GM06990 (cell line): ENCODE measurements around the gene AK1.
"Not testable (repeated sequence)": the region's sequence is repeated elsewhere in the genome, so short reads cannot be mapped to it uniquely, and the experiment has no call there.

Source experiments
- DNase-seq: peaks from one replicate; pipeline ENCODE4 v3.0.0-alpha.2; 2011; ENCODE audit not compliant: insufficient read length; ENCODE audit errors: extremely low read depth
- H3K27me3 ChIP-seq: replicated peaks from 2 replicates; pipeline ENCODE4 v1.6.0; 2011; ENCODE audit warnings: low read length; ENCODE audit not compliant: control insufficient read depth, insufficient read depth
- H3K36me3 ChIP-seq: 2 replicates; pipeline ENCODE4 v1.5.1; 2011; ENCODE audit warnings: low read length; ENCODE audit not compliant: control insufficient read depth, insufficient read depth
- H3K4me3 ChIP-seq: replicated peaks from 2 replicates; pipeline ENCODE4 v1.5.1; 2011; ENCODE audit warnings: low read depth, mild to moderate bottlenecking, control low read depth, low read length
- TF ChIP-seq, protein P1 (sequence below): IDR thresholded peaks from 2 replicates; pipeline ENCODE4 v1.5.1; 2011; ENCODE audit warnings: low read length, control low read depth, mild to moderate bottlenecking, inconsistent platforms; ENCODE audit not compliant: insufficient read depth, poor library complexity, severe bottlenecking

Gene AK1

DNA sequence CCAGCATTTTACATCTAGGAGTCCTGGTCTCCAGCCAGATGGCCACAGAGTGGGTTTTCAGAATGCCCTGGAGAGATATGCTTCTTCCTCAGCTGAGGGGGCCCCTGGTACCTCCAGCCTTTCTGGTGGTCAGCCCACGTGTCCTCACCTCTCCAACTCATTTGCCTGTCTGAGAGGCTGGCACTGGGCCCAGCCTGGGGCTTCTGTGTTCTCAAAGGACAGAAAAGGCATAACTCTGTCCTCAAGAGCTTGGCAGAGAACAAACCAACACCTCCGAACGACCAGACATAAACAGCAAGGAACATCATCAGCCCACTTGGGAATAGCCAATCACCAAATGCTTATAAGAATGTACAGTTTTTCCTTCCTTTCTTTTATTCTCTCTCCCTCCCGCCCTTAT lies 40.1 kb downstream of the AK1 start:
- no peaks in the 10 kb centered on the region for H3K36me3 ChIP-seq
- H3K4me3 ChIP-seq = no peak overlapping the region
- TF ChIP-seq, protein P1, sequence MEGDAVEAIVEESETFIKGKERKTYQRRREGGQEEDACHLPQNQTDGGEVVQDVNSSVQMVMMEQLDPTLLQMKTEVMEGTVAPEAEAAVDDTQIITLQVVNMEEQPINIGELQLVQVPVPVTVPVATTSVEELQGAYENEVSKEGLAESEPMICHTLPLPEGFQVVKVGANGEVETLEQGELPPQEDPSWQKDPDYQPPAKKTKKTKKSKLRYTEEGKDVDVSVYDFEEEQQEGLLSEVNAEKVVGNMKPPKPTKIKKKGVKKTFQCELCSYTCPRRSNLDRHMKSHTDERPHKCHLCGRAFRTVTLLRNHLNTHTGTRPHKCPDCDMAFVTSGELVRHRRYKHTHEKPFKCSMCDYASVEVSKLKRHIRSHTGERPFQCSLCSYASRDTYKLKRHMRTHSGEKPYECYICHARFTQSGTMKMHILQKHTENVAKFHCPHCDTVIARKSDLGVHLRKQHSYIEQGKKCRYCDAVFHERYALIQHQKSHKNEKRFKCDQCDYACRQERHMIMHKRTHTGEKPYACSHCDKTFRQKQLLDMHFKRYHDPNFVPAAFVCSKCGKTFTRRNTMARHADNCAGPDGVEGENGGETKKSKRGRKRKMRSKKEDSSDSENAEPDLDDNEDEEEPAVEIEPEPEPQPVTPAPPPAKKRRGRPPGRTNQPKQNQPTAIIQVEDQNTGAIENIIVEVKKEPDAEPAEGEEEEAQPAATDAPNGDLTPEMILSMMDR = no peak
- DNase-seq = no peak
- no peaks in the 10 kb centered on the region for H3K27me3 ChIP-seq

GRCh38 chr9:127836561-127836960 lies 40.9 kb downstream of the AK1 start:
- not testable (repeated sequence) for DNase-seq, H3K4me3 ChIP-seq, H3K36me3 ChIP-seq, H3K27me3 ChIP-seq

DNA sequence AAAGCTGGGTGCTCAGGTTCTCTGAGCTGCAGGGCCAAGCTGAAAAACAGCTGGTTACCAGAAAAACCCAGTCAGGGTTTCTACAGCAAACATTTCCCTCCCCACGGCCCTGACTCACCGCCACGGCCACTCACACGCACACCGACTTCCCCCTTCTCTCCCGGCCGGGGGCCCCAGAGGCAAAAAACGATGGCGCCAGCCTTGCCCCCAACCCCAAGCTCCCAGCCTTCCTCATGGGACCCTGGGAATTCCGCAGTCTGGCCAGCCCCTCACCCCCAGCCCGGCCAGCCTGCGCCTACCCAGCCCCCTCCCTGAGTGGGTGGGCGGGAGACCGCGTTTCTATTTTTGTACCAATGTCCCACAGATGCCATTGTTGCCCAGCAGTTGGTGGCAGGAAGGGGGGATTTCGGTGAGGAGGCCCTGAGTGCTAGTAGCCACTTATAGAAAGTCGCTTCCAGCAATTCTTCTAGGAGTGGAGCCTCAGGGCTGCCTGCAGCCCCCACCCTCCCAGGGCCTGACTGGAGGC lies 41.4 kb downstream of the AK1 start:
- Histone ChIP-seq H3K36me3 (no peaks in the 10 kb centered on the region), H3K27me3 (no peaks in the 10 kb centered on the region), H3K4me3 (no peak overlapping the region)
- no peak for DNase-seq
- TF ChIP-seq, protein P1 = no peak

GRCh38 chr9:127833555-127833954 lies 43.9 kb downstream of the AK1 start:
- no peak for DNase-seq
- no peaks in the 10 kb centered on the region for H3K27me3 ChIP-seq

DNA sequence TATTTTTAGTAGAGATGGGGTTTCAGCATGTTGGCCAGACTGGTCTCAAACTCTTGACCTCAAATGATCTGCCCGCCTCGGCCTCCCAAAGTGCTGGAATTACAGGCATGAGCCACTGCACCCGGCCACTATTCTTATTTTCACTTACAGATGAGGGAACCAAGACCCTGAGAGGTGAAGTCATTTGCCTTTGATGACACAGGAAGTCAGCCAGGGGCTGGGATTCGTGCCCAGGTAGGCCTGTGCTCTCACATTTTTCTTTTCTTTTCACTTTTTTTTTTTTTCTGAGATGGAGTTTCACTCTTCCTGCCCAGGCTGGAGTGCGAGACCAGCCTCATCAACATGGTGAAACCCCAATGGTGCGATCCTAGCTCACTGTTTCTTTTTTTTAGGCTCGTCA lies 45.2 kb downstream of the AK1 start:
- Histone ChIP-seq H3K36me3 (no peaks in the 10 kb centered on the region), H3K27me3 (no peaks in the 10 kb centered on the region), H3K4me3 (no peak overlapping the region)
- TF ChIP-seq, protein P1 = no peak
- DNase-seq = no peak

More at GRCh38 chr9:127833555-127833954, 43.9 kb downstream of the AK1 start:
- H3K36me3 ChIP-seq = no peaks in the 10 kb centered on the region
- no peak overlapping the region for H3K4me3 ChIP-seq
- TF ChIP-seq, protein P1 = no peak

DNA sequence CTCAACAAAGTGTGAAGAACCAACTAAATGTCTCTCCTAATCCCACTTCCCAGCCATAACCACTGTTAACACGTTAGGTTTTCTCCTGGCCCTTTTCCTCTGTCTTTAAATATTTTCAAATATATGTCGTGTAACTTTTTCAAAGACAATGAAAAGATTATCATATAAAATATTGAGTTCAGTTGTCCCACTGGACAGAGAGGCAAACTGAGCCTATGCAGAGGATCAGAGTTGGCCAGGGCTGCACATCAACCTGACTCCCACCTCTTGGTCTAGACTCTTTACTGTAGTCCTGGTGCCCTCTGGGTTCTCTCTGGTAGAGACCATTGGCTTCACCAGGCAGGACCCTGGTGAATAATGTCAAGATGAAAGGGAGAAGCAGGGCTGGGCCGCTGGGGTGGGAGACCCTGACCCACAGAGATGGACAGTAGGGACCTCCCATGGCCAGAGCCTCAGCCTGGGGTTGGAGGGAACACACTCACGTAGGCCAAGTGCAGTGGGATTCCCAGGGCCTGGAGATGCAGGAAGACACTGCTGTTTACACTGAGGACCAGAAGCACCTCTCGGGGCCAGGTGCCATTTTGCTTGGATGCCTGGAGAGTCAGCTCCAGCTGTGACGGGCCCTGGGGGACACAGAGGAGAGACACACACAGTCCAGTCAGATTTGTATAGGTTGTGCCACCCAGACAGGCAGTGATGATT lies 48.1 kb downstream of the AK1 start:
- Histone ChIP-seq H3K4me3 (no peak overlapping the region), H3K27me3 (no peaks in the 10 kb centered on the region), H3K36me3 (no peaks in the 10 kb centered on the region)
- TF ChIP-seq, protein P1 = no peak
- no peak for DNase-seq
